ENCODE measurements around the gene PEX14.

- TF ChIP-seq CTCF (IDR thresholded peaks at IDR 0.05; ENCODE audit: insufficient read depth, low read length, poor library complexity, severe bottlenecking) (no peak), EZH2phosphoT487 (conservative IDR thresholded peaks at IDR 0.05; ENCODE audit: low read length) (no peak)
These were observed 4.7 kb upstream of the PEX14 start for GRCh38 chr1:10470043-10470442.
